GM20431 (cell line): Measurements from ENCODE around the gene MYO18B.

Source experiments
- in situ Hi-C: fragments of 300-500 bp; cut with MseI, MboI; formaldehyde crosslinking; loops from one replicate; pipeline ENCODE4 v1.15.0; 2020; ENCODE audit warnings: low sequenced_read_pairs; ENCODE audit not compliant: unreplicated experiment

MYO18B gene, protein sequence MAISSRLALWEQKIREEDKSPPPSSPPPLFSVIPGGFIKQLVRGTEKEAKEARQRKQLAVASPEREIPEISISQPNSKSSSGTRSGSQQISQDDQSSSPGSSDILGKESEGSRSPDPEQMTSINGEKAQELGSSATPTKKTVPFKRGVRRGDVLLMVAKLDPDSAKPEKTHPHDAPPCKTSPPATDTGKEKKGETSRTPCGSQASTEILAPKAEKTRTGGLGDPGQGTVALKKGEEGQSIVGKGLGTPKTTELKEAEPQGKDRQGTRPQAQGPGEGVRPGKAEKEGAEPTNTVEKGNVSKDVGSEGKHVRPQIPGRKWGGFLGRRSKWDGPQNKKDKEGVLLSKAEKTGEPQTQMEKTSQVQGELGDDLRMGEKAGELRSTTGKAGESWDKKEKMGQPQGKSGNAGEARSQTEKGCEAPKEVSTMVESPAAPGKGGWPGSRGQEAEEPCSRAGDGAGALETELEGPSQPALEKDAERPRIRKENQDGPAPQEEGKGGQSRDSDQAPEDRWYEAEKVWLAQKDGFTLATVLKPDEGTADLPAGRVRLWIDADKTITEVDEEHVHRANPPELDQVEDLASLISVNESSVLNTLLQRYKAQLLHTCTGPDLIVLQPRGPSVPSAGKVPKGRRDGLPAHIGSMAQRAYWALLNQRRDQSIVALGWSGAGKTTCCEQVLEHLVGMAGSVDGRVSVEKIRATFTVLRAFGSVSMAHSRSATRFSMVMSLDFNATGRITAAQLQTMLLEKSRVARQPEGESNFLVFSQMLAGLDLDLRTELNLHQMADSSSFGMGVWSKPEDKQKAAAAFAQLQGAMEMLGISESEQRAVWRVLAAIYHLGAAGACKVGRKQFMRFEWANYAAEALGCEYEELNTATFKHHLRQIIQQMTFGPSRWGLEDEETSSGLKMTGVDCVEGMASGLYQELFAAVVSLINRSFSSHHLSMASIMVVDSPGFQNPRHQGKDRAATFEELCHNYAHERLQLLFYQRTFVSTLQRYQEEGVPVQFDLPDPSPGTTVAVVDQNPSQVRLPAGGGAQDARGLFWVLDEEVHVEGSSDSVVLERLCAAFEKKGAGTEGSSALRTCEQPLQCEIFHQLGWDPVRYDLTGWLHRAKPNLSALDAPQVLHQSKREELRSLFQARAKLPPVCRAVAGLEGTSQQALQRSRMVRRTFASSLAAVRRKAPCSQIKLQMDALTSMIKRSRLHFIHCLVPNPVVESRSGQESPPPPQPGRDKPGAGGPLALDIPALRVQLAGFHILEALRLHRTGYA (N-terminal part only)

DNA sequence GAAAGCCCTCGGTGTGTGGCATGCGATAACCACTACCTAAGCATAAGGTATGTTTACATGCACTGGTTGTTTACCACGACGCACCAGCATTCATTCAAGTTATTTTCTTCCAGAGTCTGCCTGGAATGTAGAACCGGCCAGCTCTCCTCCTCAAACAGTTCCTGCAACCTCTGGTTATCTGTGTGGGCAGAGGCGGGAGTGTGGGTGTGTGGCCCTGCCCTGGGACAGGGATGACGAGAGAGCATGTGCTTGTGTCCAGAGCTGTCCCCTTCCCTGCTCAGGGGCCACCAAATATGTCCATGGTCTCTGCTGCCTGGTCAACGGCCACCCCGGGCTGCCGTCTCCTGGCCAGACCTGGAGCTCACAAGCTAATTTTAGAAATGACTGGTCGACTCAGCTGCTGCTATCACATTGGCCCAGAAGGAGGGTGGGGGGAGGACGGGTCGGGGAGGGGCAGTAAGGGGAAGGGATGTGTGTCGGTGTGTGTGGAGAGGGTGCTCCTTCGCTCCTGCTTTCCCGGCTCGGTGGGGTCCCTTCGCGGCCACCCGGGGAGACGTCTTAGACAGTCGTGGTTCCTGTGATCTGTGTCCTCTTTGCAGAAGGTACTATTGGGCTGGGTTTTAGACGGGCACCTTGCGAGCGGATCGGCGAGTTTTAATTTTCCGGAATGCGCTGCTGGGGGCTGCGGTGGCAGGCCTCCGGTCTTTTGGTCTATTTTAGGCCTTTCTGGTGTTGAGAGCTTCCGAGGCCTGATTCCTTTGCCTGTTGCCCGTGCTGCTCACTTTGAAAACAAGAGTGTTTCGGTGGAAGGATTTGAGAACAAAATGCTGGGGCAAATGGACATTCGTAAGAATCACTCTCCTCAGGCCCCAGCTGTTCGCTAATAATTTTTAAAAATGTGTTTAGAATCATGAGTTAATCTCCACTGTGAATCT lies at the start of gene MYO18B:
Gene MYO18B (plus strand): TSS at position 497 of the 935 bp plus-strand sequence. CDS start 18,905 bp downstream, outside the sequence.
- in situ Hi-C loops, result no loop called here

DNA sequence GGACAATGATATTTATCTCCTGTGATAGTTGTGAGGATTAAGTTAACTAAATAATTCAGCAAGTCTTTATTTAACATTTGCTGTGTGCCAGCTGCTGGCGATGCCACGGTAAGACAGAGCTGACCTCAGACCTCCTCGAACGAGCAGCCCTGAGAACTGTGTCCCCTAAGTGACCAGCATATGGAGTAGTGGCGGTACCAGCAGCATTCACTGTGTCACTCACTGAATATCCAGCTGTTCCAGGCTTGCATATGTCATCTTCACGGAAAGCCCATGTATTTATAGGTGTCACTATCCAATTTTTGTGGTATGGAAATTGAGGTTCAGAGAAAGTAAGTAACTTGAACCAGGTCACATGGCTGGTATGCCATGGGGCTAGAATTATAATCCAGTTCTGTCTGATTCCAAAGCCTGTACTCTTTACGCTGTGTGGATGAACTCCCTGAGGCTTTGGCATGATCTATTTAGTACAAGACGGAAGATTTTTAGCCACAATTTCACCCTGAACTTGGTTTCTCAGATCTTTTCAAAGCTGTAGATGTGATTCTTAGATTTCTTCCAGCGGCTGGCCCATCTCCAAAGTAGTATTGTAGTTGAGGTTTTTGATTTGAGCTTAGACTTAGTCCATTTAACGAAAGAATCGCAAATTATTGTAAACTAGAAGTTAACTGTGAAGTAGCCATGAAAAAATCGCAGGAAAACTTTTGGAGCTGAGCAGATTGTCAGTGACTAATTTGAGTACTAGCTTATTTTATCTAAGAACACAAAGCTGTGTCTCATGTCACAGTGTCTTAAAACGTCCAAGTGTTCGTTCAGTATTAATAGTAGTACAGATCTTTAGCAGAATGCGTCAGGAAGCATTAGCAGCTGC lies 49.4 kb upstream of the MYO18B start:
- in situ Hi-C loops, result no loop called here

DNA sequence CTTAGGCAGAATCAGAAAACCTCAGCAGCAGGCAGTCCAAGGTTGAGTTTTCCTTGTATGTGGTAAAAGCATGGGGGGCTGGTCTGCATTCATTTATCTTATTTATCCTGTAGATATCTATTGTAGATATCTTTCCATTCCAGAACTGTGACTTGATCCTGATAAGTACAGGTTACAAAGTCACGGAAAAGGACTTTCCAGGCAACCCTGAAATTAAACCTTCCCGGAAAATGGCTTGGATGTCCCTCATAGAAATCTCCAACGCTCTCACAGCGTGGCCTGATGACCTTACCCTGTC lies 48.8 kb upstream of the MYO18B start:
- in situ Hi-C loops, result no loop called here

DNA sequence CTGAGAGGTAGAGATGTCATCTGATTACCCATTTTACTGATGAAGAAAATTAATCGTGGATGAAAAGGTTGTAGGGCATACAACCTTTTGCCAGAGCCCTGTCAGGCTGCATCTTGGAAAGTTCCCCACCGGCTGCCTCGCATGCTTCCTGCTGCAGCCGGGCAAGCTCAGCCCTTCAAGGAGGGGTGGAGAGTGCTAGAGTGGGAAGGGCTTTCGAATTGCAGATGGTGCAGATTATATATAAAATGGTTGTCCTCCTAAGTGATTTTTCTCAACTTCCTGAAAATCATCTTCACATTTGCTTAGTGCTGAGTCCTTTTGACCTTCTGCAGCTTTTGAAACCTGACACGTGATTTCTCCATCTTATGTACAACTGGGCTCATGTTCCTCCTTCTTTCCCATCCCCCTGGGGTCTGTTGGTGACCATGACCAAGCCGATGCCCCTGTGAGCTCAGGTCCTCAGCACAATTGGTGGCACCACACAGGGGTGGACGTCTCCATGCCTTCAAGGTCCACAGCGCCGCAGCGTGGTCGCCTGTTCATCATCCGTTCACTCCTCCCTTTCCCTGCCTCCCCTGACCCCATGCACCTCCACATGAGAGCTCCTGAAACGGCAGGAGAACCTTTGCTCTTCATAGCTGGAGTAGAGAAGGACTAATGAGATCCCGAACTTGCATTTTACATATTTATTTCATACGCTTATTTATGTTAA lies 47.6 kb upstream of the MYO18B start:
- in situ Hi-C loops, result no loop called here

DNA sequence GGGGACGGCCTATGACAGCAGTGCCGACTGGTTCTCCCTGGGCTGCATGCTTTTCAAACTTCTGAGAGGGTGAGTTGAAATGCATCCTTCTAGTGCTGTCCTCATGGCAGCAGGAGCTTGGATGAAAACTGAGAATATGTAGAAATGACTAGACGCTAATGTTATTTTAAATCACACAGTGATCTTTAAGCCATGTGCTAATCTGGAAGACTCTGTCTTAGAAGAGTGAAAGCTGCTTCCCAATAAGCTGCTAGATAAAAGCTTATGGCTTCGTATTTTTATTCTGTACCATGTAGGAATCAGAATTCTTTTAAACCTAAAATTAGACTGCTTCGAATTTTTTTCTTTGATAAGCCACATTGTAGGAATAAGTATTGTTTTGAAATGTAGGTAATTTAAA lies 46.8 kb upstream of the MYO18B start:
- in situ Hi-C loops, result no loop called here

DNA sequence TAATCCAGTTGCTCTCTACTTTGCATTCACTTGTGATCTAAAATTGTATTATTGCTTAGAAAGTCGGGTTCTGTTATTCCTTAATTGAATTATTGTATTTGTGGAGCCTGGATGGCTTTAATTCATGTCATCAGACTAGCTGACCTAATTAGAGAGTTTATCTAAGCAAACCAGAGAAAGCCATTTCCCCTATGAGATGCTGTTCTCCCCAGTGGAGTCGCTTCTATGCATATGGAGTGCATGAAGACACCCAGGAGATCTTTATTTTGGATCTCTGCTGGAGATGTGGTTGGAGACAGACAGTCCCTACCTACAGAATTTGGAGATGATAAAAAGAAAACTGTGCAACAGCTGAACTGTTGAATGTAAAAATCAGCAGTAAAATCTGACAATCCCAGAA lies 45.2 kb upstream of the MYO18B start:
- in situ Hi-C loops, result no loop called here

DNA sequence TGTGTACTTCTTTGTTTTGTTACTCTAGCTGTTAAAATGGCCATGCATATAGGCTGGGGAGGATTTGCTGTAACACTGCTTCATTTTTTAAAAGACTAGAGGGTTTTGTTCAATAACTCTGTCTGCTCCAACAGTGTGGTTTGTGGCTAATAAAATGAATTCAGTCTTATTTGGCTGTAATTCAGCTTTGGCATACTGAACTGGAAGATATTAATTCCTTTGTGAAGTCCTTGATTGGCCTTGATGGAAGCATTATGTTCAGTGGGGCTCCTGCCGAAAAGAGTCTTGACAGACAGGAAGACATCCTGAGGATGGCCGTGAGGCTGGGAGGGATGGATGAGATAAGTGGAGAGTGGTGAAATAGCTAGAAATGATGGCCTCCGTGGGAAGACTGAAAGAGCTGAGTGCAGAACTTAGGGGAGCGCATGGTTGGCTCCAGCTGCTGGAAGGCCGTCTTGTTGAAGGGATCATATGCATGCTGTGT lies 44.8 kb upstream of the MYO18B start:
- in situ Hi-C loops, result no loop called here

DNA sequence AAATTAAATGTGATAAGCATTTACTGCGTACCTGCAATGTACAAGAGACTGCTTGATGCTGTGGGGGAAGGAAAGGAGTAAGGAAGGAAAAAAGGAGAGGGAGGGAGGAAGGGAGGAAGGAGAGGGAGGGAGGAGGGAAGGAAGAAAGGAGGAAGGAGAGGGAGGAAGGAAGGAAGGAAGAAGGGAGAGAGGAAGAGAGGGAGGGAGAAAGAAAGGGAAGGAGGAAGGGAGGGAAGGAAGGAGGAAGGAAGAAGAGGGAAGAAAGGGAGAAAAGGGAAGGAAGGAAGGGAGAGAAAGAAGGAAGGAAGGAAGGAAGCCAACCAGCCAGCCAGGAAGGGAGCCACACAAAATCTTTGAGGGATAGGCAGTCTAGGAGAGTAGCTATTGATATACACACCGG lies 44.0 kb upstream of the MYO18B start:
- in situ Hi-C loops, result no loop called here

DNA sequence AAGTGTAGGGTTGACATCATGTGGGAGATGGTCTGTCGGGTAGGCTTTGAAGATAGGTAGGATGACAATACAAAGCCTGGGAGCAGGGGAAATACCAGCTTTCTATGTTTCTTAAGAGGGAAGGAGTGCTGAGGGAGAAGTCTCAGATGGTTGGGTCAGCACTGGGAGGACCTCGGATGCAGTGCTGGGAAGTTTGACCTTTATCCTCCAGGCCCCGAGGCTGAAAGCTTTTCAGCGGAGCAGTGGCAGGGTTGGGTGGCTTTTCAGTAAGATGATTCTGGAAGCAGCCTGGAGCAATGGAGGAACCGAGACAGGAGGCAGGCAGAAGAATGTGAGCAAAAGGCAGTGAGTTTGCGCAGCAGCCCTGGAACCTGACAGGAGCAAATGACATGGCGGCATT lies 43.5 kb upstream of the MYO18B start:
- in situ Hi-C loops, result no loop called here

DNA sequence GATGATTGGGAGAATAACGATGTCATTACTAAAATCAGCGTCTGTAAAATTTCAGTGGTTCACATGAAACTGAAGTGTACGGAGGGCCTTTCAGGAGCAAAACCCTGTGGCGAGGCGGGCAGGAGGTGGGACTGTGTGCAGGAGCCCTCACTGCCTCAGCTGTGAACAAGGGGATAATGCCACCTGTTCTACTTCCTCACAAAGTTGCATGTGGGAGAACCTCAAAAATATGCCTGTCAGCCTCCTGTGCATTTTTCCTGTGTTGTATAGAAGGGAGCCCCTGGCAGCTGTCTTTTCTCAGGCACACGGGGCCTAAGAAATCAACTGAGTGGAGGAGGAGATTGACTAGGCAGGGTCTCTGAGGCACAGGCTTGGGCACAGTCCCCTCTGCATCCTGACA lies 43.0 kb upstream of the MYO18B start:
- in situ Hi-C loops, result no loop called here

DNA sequence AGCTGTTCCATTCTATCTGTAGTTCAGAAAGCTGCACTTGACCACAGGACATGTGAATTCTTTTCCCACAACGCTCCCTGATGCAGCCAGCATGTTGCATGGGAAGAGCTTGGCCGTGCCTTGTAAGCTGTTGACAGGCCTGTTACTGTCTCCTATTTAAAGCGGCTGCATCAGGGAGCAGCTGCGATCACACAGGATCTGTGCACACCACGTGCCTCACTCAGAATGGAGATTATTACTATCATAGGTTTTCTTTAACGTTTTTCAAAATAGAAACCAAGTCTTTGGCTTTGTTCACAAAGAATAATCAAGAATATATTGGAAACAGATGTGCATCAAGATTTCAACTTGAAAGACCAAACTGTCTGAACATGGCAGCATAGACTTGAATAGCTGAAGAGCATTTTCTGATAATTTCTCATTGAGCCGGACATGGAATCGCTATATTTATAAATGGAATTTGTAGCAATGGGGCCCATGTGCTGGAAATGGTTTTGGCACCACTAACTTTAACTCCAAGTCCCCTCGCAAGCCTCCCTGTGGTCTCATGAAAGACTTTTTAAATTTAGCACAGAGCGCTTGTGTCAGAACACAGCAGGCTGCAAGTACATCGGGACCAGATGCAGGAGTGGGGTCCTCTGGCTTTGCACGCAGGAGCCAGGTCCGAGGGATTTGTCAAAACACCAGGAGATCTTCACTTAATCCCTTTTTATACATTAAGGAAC lies 40.8 kb upstream of the MYO18B start:
- in situ Hi-C loops, result loop anchor here (25.0 kb wide), 1 partner anchor 139 kb away; the partner anchor contains the start of gene GRK3

DNA sequence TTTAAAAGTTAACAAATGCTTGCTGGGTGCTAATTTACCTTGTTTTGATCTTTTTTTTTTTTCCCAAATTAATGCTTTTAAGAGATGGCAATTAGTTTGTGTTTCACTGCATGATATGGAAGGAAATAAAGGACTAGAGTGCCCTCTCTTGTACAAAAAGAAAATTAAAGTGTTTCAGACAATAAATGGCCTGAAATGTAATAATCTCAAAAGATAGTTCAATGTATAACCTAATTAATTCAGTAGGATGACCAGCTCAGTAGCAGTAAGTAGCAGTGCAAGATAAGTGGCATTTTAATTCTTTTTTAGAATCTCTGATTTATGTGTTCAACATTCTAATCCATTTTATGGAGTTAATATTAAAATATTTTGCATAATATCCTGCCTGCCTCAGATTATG lies 39.9 kb upstream of the MYO18B start:
- in situ Hi-C loops, result loop anchor here (25.0 kb wide), 1 partner anchor 140 kb away; the partner anchor contains the start of gene GRK3

DNA sequence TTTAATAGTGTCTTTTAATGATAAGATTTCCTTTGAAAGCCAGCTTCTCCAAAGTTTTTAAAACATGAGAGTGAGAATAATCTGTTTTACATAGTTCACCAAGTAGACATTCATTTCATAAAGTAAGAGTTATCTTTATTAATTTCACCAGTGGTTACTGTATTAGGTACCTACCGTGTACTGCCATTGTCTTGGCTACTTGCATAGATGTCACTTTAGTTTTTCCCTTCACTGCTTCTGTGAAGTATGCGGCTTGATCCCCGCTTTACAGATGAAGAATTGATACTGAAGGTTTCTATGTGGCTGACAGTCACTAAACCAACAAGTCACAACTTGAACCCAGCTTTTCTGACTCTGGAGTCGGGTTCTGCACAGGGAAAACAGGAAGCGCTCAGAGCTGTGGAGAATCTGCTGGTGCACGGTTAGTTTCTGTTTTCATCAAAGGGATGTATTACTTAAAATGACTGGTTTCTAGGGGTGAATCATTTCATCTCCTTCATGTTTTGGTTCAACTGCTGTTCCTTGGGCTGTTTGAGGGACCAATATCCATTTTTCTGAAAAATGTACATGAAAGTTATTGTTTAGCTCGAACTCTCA lies 39.3 kb upstream of the MYO18B start:
- in situ Hi-C loops, result loop anchor here (25.0 kb wide), 1 partner anchor 140 kb away; the partner anchor contains the start of gene GRK3

DNA sequence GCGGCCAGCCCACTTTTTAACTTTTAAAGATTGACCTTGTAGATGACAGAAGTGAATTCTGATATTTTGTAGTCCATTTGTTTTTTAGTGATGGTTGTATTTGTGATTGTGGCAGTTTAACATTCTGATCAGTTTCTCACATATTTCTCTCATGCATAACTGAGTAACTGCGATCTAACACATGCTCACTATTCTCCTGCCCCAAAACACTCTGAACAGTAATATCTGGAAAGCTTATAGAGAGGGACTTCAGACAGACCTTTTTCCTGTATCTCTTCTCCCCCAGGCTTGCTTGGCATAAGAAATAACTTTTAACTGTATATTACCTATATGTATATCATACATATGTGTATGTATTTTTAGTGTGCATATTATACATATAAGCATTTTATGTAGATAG lies 37.3 kb upstream of the MYO18B start:
- in situ Hi-C loops, result loop anchor here (25.0 kb wide), 1 partner anchor 142 kb away; the partner anchor contains the start of gene GRK3

DNA sequence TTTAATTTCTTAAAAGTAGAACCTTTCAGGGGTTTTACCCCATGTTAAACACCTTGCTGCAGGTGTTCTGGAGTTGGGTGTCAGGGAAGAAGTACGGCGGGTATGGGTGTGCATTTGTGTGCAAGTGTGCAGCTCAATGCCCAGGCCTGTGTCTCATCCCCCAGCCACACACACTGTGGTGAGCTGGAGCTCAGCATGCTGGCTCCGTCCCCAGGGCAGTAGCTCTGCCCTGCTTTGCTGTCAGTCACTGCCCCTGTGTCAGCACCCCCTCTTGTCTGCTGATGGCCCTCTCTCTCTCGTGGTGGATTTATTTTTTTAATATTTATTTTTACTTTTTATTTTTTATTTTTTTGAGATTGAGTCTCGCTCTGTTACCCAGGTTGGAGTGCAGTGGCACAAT lies 35.8 kb upstream of the MYO18B start:
- in situ Hi-C loops, result loop anchor here (25.0 kb wide), 1 partner anchor 144 kb away; the partner anchor contains the start of gene GRK3

DNA sequence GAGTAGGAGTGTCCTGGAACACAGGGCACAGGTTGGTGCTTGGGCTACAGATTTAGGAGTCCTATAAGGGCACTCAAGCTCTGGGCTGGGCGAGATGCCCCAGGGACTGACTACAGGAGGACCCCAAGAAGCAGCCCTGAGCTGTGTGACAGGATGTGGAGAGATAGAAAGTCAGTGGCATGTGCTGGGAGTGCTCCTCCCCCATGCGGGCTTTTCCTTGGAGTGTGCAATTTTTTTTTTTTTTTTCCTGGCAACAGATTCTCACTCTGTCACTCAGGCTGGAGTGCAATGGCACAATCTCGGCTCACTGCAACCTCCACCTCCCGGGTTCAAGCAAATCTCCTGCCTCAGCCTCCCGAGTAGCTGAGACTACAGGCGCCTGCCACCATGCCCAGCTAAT lies 33.6 kb upstream of the MYO18B start:
- in situ Hi-C loops, result loop anchor here (25.0 kb wide), 1 partner anchor 146 kb away; the partner anchor contains the start of gene GRK3
